Activated CD4-positive, alpha-beta T cell treated with anti-CD3 and anti-CD28 coated beads, Interleukin-2, amount 50 U/mL, for 24 hours (primary cell): ENCODE results near the gene SIMC1.

Source experiments
- DNase-seq, 2 donors: peaks; one replicate each; pipeline ENCODE4 v3.0.0-alpha.2; 2020; ENCODE audit warnings: low read depth in 1 of 2, low spot score in 1 of 2

Gene SIMC1

DNA sequence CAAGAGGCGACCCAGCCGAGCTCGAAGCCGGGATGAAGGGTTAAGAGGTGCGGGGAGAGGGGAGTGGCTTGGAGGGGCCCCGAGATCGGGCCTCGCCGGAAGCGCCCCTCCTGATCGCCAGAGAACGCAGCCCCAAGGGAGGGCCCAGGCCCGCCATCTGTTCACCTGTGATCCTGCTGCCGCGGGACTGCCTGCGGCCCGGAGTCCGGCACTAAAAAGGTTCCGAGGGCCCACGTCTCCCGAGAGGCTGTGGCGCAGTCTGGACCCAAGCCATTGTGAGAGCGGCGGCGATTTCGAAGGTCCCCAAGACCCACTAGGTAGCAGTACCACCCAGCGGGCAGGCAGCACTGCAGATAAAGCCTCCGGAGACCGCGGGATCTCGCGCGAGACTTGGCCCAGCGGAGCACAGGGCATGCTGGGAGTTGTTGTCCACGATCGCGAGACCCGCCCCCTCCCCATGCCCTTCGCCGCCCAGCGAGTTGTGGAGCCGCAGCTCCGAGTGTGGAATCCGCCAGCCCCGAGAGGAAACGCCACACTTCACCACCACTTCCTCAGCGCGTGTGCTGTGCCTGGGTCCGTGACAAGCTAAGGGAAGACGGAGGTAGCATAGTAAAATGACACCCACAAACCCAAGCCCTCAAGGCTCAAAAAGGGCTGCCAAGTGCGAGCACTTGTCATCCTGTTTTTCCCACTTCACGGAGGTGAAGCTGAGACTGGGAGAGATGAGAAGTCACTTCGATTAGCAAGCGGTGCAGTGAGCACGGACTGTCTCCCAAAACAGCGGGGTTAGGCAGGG is 123.4 kb downstream of the SIMC1 start, which contains the start of gene KIAA1191:
Gene KIAA1191, minus strand, starts transcription at position 328 of the 796 bp plus-strand sequence. CDS start 2,256 bp downstream, outside the sequence.
- DNase-seq, result peak; percentile 79 to 90

- DNase-seq, result no peak
These were observed 123.9 kb downstream of the SIMC1 start for GRCh38 chr5:176362233-176362490.

DNA sequence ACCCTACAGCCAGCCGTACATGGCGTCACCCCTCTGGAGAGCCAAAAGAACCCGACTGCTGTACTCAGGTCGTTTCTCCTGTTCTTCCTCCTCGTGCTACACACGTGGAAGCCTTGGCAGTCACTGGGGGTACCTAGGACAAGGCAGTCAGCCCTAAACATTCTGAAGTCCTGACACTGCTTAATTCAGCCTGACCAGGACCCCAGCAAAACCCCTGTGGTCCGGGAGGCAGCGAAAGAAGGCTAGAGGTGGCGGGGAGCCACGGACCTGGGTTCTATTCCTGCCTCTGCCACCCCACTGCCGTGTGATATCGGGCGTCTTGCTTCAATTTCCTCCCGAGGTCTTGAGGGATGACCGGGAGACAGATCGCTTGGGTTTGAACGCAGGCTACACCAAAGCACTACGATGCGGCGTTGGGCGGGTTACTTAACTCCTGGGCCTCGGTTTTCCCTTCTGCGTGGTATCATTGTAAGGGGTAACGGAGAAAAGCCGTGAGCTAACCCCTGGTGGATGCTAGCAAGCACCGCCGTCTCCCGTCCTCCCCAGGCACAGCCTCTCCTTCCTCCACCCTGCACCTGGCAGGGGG is 126.6 kb downstream of the SIMC1 start:
- no peak for DNase-seq

DNA sequence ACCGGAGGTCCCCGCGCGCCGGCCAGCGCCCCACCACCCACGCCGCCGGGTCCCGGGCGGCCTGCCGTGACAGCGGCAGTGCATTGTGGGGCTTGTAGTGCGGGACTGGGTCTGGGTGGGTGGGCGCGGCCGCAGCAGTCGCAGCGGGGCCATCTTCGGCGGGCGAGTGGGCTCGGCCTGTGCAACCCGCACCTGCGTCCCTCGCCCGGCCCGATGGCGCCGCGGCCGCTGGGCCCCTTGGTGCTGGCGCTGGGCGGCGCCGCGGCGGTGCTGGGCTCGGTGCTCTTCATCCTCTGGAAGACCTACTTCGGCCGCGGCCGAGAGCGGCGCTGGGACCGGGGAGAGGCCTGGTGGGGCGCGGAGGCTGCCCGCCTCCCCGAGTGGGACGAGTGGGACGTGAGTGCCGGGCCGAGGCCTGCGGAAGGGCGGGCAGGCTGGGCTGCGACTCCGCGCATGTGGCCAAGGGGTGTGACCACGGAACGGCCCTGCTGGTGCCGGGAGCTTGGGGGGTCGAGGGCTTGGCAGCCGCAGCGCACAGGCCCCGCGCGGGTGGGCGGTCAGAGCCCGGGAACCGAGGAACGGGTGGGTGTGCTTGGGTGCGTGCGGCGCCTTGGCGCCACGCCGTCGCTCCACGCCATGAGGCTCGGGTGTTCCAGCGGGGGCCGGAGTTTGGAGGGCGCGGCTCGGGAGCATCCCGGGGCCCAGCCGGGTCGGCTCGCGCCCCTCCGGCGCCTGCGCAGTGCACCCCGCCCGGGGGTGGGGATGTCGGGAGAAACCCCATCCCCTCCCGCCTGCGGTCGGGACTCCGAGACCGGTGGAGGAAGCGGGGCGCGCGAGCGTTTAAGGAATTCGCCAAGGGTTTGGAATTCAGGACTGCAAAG is 127.4 kb downstream of the SIMC1 start, which contains the start of gene ARL10:
Gene ARL10, plus strand, starts transcription at position 137 of the 881 bp plus-strand sequence. Its CDS starts 77 bp downstream, at position 214.
- DNase-seq, result peak; percentile 46 to 50

DNA sequence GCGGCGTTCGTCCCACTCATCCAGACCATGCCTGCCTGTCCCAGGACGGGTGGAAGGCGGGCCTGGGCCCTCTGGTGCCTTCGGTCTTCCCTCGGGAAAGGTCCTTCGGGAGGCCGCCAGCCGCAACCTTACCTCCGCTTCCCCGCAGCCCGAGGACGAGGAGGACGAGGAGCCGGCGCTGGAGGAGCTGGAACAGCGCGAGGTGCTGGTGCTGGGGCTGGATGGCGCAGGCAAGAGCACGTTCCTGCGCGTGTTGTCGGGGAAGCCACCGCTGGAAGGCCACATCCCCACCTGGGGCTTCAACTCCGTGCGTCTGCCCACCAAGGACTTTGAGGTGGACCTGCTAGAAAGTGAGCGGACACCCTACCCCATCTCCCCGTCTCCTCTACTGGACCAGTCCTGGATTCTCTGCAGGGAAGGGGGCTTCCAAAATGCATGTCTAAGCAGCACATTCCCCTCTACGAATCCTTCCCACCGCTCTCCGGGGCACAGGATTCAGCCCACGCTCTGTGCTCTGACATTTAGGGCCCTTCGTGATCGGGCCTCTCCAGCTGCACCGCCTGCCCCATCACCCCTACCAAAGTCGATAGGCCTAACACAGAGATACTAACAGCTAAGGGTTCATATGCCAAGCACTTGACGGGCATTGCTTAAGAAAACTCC is 128.1 kb downstream of the SIMC1 start:
- DNase-seq, result no peak

DNA sequence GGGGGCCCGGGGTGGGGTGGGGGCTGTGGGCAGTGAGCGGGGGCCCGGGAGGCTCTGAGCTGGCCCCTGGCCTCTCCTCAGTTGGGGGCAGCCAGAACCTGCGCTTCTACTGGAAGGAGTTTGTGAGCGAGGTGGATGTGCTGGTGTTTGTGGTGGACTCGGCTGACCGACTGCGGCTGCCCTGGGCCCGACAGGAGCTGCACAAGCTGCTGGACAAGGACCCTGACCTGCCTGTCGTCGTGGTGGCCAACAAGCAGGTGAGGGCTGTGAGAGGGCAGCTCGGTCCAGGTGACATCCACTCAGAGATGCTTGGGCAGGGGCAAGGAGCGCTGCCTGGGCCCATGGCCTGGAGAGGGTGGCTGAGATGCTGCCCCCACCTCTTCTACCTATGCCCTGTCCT is 130.5 kb downstream of the SIMC1 start:
- no peak for DNase-seq

DNA sequence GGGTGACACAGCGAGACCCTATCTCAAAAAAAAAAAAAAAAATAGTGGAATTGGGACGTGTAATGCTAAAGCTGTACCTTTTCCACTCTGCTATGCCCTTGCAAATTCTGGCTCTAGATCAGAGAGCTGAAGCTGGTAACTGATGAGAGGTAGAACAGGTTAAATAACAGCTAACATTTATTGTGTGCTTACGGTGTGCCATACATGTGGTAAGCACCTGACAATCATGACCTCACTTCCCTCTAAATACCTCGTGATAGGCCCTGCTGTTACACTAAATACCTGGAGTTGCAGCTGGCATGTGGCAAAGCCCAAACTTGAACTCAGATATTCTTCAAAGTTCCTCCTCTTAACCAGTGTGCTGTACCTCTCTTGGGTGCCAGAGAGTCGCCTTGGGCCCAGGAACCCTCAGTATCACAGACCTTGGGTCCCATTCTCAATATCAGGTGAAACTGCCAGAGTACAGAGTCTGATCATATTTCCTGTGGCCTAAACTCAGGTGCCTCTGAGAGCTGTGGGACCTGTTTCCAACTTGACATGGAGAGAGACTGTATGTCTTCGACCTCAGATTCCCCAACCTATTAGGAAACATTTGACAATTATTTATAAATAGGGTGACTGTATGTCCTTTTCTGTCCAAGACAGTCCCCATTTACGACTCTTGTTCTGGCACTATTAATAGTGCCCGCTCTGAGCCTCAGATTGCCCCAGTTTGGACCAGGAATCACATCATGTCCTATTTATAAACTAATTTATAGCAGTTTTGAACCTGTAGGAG is 131.9 kb downstream of the SIMC1 start:
- DNase-seq, result no peak

DNA sequence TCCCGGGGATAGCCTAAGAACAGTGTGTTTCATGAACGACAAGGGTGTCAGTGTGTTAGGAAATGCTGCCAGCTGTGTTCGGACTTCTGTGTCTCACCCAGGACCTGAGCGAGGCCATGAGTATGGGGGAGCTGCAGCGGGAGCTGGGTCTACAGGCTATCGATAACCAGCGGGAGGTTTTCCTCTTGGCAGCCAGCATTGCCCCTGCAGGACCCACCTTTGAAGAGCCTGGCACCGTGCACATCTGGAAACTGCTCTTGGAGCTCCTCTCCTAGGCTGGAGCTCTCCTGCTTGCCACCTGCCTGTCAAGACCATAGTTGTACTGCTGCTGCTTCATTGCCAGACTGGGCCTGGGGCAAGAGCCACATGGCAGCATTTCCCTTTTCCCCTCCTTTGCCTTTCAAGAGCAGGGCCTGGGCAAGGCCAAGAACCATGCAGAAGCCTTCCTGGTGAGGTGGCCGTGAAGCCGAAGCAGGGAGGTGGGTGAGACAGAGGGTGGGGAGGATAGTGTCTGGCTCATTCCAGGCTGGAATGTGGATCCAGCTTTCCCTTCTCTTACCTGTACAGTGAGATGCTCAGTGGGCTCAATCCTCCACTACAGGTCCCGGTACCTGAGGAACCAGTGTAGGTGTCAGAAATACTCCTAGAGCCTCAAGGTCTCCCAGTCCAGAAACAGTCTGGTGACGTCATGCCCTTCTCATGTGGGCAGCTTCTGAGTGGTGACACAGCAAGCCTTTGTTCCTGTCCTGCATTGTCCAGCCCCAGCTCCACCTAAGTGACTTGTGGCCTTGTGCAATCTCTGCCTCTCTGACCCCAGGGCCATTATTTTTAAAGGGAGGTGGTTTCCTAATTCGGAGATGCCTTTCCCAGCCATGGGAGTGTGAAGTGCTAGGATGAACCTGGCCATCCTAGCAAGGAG is 133.7 kb downstream of the SIMC1 start:
- DNase-seq, result no peak

DNA sequence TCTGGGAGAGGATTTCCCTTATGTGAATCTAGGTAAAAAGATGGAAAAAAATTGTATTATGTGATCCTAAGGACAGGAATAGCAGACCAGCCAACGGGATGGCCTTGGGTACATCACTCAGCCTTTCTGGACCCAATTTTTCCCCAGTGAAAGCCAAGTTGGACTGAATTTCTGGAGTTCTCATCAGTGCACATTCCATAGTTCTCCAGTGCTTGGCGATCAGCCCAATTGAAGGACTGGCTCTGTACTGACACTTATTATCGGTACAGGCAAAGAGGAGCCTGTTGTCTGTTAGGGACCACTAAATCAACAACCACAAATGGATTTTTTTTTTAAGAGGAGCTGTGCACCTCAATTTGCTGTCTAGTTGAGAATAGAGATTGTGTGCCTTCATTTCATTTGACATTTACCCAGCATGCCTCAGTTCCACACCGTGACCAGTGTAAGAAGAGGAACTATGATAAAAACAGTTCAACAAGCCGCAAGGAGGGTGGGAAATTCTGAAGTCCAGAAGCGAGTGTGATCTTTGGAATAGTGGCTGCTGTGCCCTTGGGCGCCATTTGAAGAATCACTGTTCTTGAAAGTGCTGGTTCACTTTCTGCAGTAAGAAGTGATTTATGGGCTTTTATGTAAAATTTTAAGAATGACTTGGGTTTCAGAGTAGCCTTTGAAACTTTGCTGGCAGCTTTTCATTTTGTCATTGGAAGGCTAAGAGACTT is 135.0 kb downstream of the SIMC1 start:
- no peak for DNase-seq

- DNase-seq, result no peak
These were observed 141.7 kb downstream of the SIMC1 start for GRCh38 chr5:176379881-176380280.

GRCh38 chr5:176381423-176381822 is 143.2 kb downstream of the SIMC1 start:
- no peak for DNase-seq

DNA sequence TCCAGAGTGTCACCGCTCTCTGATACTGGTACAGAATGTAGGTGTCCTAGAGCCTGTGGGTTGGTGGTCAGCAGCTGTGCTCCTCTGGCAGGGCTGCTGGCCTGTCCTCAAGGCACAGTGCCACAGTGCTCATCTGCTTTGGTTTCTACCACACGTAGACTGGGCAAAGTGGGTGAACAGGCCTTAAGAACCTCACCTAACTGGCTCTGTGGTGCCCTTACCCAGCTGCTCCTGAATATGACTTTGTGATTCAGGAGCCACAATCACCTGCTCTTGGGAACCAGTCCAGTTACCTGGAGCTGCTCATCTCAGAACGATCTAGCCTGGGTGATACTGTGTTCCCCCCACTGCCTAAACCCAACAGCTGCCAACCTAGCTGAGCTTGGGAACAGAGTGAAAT is 143.8 kb downstream of the SIMC1 start:
- DNase-seq, result no peak

DNA sequence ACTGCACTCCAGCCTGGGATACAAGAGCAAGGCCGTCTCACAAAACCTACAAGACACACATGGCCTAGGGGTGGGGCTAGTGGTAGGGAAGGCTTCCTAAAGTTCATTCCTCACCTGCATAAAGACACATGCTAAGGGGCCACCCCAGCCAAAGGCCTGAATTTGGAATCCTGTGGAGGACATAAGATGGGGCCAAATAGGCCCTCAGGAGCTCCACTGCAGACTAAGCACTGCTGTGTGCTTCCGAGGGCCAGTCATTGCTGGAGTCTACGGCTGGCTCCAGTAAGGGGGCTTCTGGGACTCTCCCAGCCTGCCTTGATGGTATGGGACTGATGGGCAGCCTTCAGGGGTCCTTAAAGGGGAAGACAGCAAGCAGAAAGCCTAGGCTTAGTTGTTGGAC is 144.5 kb downstream of the SIMC1 start:
- DNase-seq, result no peak

- DNase-seq, result no peak
These were observed 145.2 kb downstream of the SIMC1 start for GRCh38 chr5:176383248-176383905.

- DNase-seq, result no peak
These were observed 145.7 kb downstream of the SIMC1 start for GRCh38 chr5:176383961-176384360.

- DNase-seq, result no peak
These were observed 146.2 kb downstream of the SIMC1 start for GRCh38 chr5:176384366-176384930.

DNA sequence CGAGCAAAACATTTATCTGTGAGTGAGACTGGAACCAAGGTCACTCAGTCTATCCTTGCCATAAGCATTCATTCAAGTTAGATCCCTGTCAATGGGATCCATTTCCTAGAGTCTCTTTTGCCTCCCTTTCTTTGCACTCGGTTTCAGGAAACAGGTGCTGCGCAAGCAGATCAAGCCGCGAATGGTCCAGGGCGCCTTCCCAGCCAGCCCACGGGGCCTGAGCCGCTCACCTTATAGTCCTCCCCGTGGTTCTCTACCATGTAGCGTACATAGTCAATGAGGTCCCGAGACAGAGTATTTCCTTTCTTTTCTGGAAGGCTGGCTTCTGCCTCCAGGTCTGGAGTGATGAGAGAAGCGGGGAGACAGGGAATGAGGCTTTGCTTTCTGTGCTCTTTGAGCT is 146.8 kb downstream of the SIMC1 start:
- no peak for DNase-seq

DNA sequence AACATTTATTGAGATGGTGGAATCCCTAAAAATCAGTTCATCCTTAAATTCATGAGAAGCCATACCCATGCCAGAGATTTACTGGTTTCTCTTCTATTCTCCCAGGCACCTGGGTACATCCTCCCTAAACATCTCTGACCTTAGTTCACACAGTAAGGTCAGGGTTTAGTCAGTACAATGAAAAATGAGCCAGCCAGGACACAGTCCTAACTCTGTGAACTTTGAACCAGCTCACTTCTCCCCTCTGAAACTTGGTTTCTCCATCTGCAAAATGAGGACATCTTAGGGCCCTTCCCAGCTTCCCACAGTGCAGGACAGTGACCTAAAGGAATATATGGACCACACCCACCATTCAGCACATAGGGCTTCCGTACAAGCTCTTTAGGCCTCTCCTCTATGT is 148.3 kb downstream of the SIMC1 start:
- DNase-seq, result no peak
